Activated CD4-positive, alpha-beta T cell treated with anti-CD3 and anti-CD28 coated beads, Interleukin-2, amount 50 U/mL, for 4 hours (primary cell): Measurements from ENCODE around the gene GALNTL6.
"Not testable (repeated sequence)": the region's sequence is repeated elsewhere in the genome, so short reads cannot be mapped to it uniquely, and the experiment has no call there.

Experiments
- DNase-seq, 2 experiments: peaks; one replicate each; pipeline ENCODE4 v3.0.0-alpha.2; 2020

GALNTL6 gene

GRCh38 chr4:173001571-173001970 lies 1188.4 kb downstream of the GALNTL6 start:
- DNase-seq: no peak

GRCh38 chr4:173002830-173003561 lies 1189.8 kb downstream of the GALNTL6 start:
- no peak for DNase-seq

- no peak for DNase-seq
These were observed 1192.9 kb downstream of the GALNTL6 start for GRCh38 chr4:173005912-173006633.

GRCh38 chr4:173008436-173008835 lies 1195.2 kb downstream of the GALNTL6 start:
- DNase-seq: no peak

- no peak for DNase-seq
These were observed 1196.1 kb downstream of the GALNTL6 start for GRCh38 chr4:173009129-173009823.

GRCh38 chr4:173012608-173013007 lies 1199.4 kb downstream of the GALNTL6 start:
- no peak for DNase-seq

GRCh38 chr4:173013232-173013930 lies 1200.2 kb downstream of the GALNTL6 start:
- peak; percentile 34 to 46 for DNase-seq

GRCh38 chr4:173014113-173014558 lies 1200.9 kb downstream of the GALNTL6 start:
- no peak for DNase-seq

GRCh38 chr4:173014836-173015235 lies 1201.6 kb downstream of the GALNTL6 start:
- no peak for DNase-seq

- DNase-seq: no peak
These were observed 1204.6 kb downstream of the GALNTL6 start for GRCh38 chr4:173017802-173018201.

- DNase-seq: no peak
These were observed 1205.2 kb downstream of the GALNTL6 start for GRCh38 chr4:173018446-173018845.

GRCh38 chr4:173019664-173020063 lies 1206.5 kb downstream of the GALNTL6 start:
- no peak for DNase-seq

GRCh38 chr4:173021746-173022573 lies 1208.8 kb downstream of the GALNTL6 start:
- DNase-seq: not testable (repeated sequence)

- DNase-seq: no peak
These were observed 1211.0 kb downstream of the GALNTL6 start for GRCh38 chr4:173024203-173024602.

- DNase-seq: no peak
These were observed 1211.9 kb downstream of the GALNTL6 start for GRCh38 chr4:173025131-173025530.

- DNase-seq: no peak
These were observed 1224.0 kb downstream of the GALNTL6 start for GRCh38 chr4:173037242-173037641.

GRCh38 chr4:173038192-173038896 lies 1225.1 kb downstream of the GALNTL6 start:
- DNase-seq: no peak

- no peak for DNase-seq
These were observed 1226.7 kb downstream of the GALNTL6 start for GRCh38 chr4:173039617-173040577.

- DNase-seq: no peak
These were observed 1228.3 kb downstream of the GALNTL6 start for GRCh38 chr4:173041482-173041881.

GRCh38 chr4:173042139-173042538 lies 1228.9 kb downstream of the GALNTL6 start:
- DNase-seq: not testable (repeated sequence)
